UCSD-AML1 (cell line): ENCODE measurements around the gene CD27.
"Not testable (repeated sequence)": the region's sequence is repeated elsewhere in the genome, so short reads cannot be mapped to it uniquely, and the experiment has no call there.

Experiments
- DNase-seq: peaks from one replicate; lab custom pipeline; 2025; ENCODE audit not compliant: unreplicated experiment; lab: John Stamatoyannopoulos, UW

The CD27 gene

GRCh38 chr12:6461401-6462233, 16.9 kb downstream of the CD27 start:
- DNase-seq: peak; percentile 84

- no peak for DNase-seq
Measured at GRCh38 chr12:6462234-6462995, 17.7 kb downstream of the CD27 start.

GRCh38 chr12:6463216-6463615, 18.5 kb downstream of the CD27 start:
- no peak for DNase-seq

- DNase-seq: no peak
Measured at GRCh38 chr12:6463858-6464257, 19.1 kb downstream of the CD27 start.

- DNase-seq: no peak
Measured at GRCh38 chr12:6464531-6464930, 19.8 kb downstream of the CD27 start.

GRCh38 chr12:6465467-6466183, 20.9 kb downstream of the CD27 start:
- no peak for DNase-seq

- no peak for DNase-seq
Measured at GRCh38 chr12:6466184-6466573, 21.4 kb downstream of the CD27 start.

- not testable (repeated sequence) for DNase-seq
Measured at GRCh38 chr12:6466751-6467150, 22.0 kb downstream of the CD27 start.

- not testable (repeated sequence) for DNase-seq
Measured at GRCh38 chr12:6467571-6468282, 23.0 kb downstream of the CD27 start.

GRCh38 chr12:6468283-6468575, 23.5 kb downstream of the CD27 start:
- no peak for DNase-seq

GRCh38 chr12:6469092-6469491, 24.3 kb downstream of the CD27 start:
- DNase-seq: no peak

GRCh38 chr12:6469609-6470374, 25.0 kb downstream of the CD27 start:
- no peak for DNase-seq

GRCh38 chr12:6470375-6471163, 25.8 kb downstream of the CD27 start, which contains the start of gene VAMP1:
TSS of gene VAMP1 (minus strand) at chr12:6470677. CDS start at chr12:6470531, 146 bp downstream.
- DNase-seq: peak; percentile 97

- no peak for DNase-seq
Measured at GRCh38 chr12:6471989-6472360, 27.2 kb downstream of the CD27 start.

GRCh38 chr12:6472491-6472890, 27.7 kb downstream of the CD27 start:
- no peak for DNase-seq

- not testable (repeated sequence) for DNase-seq
Measured at GRCh38 chr12:6475233-6475975, 30.6 kb downstream of the CD27 start.

- no peak for DNase-seq
Measured at GRCh38 chr12:6476489-6476888, 31.7 kb downstream of the CD27 start.

GRCh38 chr12:6477601-6478377, 33.0 kb downstream of the CD27 start:
- DNase-seq: not testable (repeated sequence)
